H1 (cell line): ENCODE measurements around the gene FAM50A. TPM values are rescaled to one million over a fixed set of nuclear protein-coding genes. Genes with fewer than 3 reads are reported as not detected.

Experiments
- CTCF ChIA-PET: fragments of 300-600 bp; sonication (Branson Sonifier 250); formaldehyde crosslinking; loops from one replicate; lab custom pipeline; 2021; ENCODE audit not compliant: partially characterized antibody; lab: Charles Lee
- POLR2A ChIA-PET: fragments of 300-600 bp; sonication (Branson Sonifier 250); formaldehyde crosslinking; loops from one replicate; lab custom pipeline; 2021; ENCODE audit warnings: inconsistent platforms; ENCODE audit not compliant: partially characterized antibody; lab: Charles Lee
- DNase-seq, 2 experiments: peaks; one replicate each; pipeline versions ENCODE4 v3.0.0 to v3.0.0-alpha.2; 2010 to 2022; ENCODE audit warnings: low spot score in 2 of 2, low read depth in 1 of 2, mixed read lengths in 1 of 2
- FAIRE-seq: peaks from 2 replicates; lab custom pipeline; 2011; peaks lifted over from hg19 to GRCh38; lab: Jason Lieb, UNC
- H2AFZ ChIP-seq: 2 replicates; pipeline ENCODE4 v1.8.1; 2012; ENCODE audit warnings: low read length, inconsistent platforms
- H2AK5ac ChIP-seq: 2 replicates; pipeline ENCODE4 v1.6.1; 2013; ENCODE audit warnings: low read depth, low read length
- H2BK120ac ChIP-seq: replicated peaks from 2 replicates; pipeline ENCODE3; 2013; ENCODE audit warnings: low read depth, low read length, inconsistent platforms
- H2BK12ac ChIP-seq: 2 replicates; pipeline ENCODE4 v1.6.1; 2013; ENCODE audit warnings: low read depth, low read length
- H2BK15ac ChIP-seq: 2 replicates; pipeline ENCODE4 v1.6.1; 2013; ENCODE audit warnings: low read length
- H2BK20ac ChIP-seq: 2 replicates; pipeline ENCODE4 v1.6.1; 2013; ENCODE audit warnings: low read length
- H2BK5ac ChIP-seq: 2 replicates; pipeline ENCODE4 v1.6.1; 2013; ENCODE audit warnings: low read depth, low read length
- H3K14ac ChIP-seq: 2 replicates; pipeline ENCODE4 v1.6.1; 2013; ENCODE audit warnings: inconsistent platforms; ENCODE audit not compliant: insufficient read length
- H3K18ac ChIP-seq: 2 replicates; pipeline ENCODE4 v1.6.1; 2013; ENCODE audit warnings: low read length; ENCODE audit errors: extremely low read depth
- H3K23ac ChIP-seq: 2 replicates; pipeline ENCODE4 v1.6.1; 2013; ENCODE audit warnings: inconsistent platforms; ENCODE audit not compliant: insufficient read length
- H3K23me2 ChIP-seq: 2 replicates; pipeline ENCODE4 v1.6.1; 2013; ENCODE audit warnings: low read depth, low read length
- H3K27ac ChIP-seq: 2 replicates; pipeline ENCODE4 v1.6.1; 2011; ENCODE audit warnings: low read depth, low read length, inconsistent platforms
- H3K27me3 ChIP-seq, 4 experiments: replicated peaks in 1 of 4; 1 replicate in 1 of 4; 2 replicates in 3 of 4; pipeline versions ENCODE4 v1.6.1 to v1.8.1; 2011 to 2013; ENCODE audit warnings: low read length in 3 of 4, mild to moderate bottlenecking in 3 of 4, inconsistent platforms in 2 of 4, mixed read lengths in 2 of 4, moderate library complexity in 1 of 4; ENCODE audit not compliant: control insufficient read depth in 3 of 4, insufficient read depth in 3 of 4; ENCODE audit errors: extremely low read depth in 1 of 4
- H3K36me3 ChIP-seq, 4 experiments: 2 replicates each; pipeline versions ENCODE4 v1.6.1 to v1.8.1; 2011 to 2013; ENCODE audit warnings: mild to moderate bottlenecking in 4 of 4, low read length in 3 of 4, moderate library complexity in 2 of 4, control low read depth in 1 of 4, inconsistent platforms in 1 of 4; ENCODE audit not compliant: insufficient read depth in 4 of 4, control insufficient read depth in 2 of 4
- H3K4ac ChIP-seq: replicated peaks from 2 replicates; pipeline ENCODE3; 2013; ENCODE audit warnings: low read length, low read depth, mixed read lengths, inconsistent platforms; ENCODE audit not compliant: insufficient read length
- H3K4me1 ChIP-seq, 4 experiments: replicated peaks in 1 of 4; 1 replicate in 1 of 4; 2 replicates in 3 of 4; pipeline versions ENCODE4 v1.6.1 to v1.8.1; 2011 to 2013; ENCODE audit warnings: low read length in 3 of 4, inconsistent platforms in 2 of 4, mixed read lengths in 1 of 4; ENCODE audit not compliant: insufficient read depth in 4 of 4, control insufficient read depth in 3 of 4
- H3K4me2 ChIP-seq, 2 experiments: 2 replicates each; pipeline versions ENCODE4 v1.6.1 to v1.8.1; 2011 to 2013; ENCODE audit warnings: low read depth in 2 of 2, low read length in 2 of 2, control low read depth in 1 of 2, inconsistent platforms in 1 of 2, mild to moderate bottlenecking in 1 of 2; ENCODE audit not compliant: insufficient read depth in 1 of 2
- H3K4me3 ChIP-seq, 4 experiments: fragments of 200-600, 300-600 bp in 1 of 4; sonication (generic), shearing (Covaris generic), sonication (Bioruptor Twin) in 1 of 4; 2 replicates each; pipeline versions ENCODE4 v1.5.1 to v1.8.1; 2011 to 2016; ENCODE audit warnings: low read length in 4 of 4, low read depth in 3 of 4, control low read depth in 2 of 4, inconsistent platforms in 2 of 4, mild to moderate bottlenecking in 2 of 4, mixed read lengths in 1 of 4, moderate library complexity in 1 of 4; ENCODE audit not compliant: insufficient read depth in 2 of 4; ENCODE audit errors: extremely low read depth in 1 of 4
- H3K56ac ChIP-seq: replicated peaks from 2 replicates; pipeline ENCODE3; 2013; ENCODE audit warnings: low read depth, mild to moderate bottlenecking, mixed read lengths, low read length, inconsistent platforms; ENCODE audit not compliant: insufficient read length
- H3K79me1 ChIP-seq: 2 replicates; pipeline ENCODE4 v1.6.1; 2013; ENCODE audit warnings: low read depth, low read length, control low read depth
- H3K79me2 ChIP-seq, 2 experiments: 2 replicates each; pipeline versions ENCODE4 v1.6.1 to v1.8.1; 2012 to 2013; ENCODE audit warnings: low read length in 2 of 2, mild to moderate bottlenecking in 2 of 2, inconsistent platforms in 1 of 2; ENCODE audit not compliant: insufficient read depth in 2 of 2, control insufficient read depth in 1 of 2
- H3K9ac ChIP-seq, 4 experiments: replicated peaks in 1 of 4; 1 replicate in 1 of 4; 2 replicates in 3 of 4; pipeline versions ENCODE4 v1.6.1 to v1.8.1; 2011 to 2013; ENCODE audit warnings: low read depth in 3 of 4, low read length in 3 of 4, control low read depth in 2 of 4, mild to moderate bottlenecking in 2 of 4, moderate library complexity in 2 of 4, inconsistent platforms in 1 of 4; ENCODE audit errors: extremely low read depth in 1 of 4
- H3K9me3 ChIP-seq, 2 experiments: 2 replicates each; pipeline versions ENCODE4 v1.6.1 to v1.8.1; 2012 to 2013; ENCODE audit warnings: mild to moderate bottlenecking in 2 of 2, moderate library complexity in 2 of 2, control low read depth in 1 of 2, inconsistent platforms in 1 of 2, low read depth in 1 of 2, low read length in 1 of 2, mixed read lengths in 1 of 2; ENCODE audit not compliant: insufficient read depth in 2 of 2
- H4K20me1 ChIP-seq, 2 experiments: replicated peaks in 1 of 2; 2 replicates each; pipeline versions ENCODE3 to v1.8.1; 2011 to 2013; ENCODE audit warnings: inconsistent platforms in 2 of 2, low read length in 2 of 2, mild to moderate bottlenecking in 1 of 2; ENCODE audit not compliant: insufficient read depth in 2 of 2, control insufficient read depth in 1 of 2
- H4K5ac ChIP-seq: 2 replicates; pipeline ENCODE4 v1.6.1; 2013; ENCODE audit warnings: low read length, low read depth, mixed read lengths, inconsistent platforms; ENCODE audit not compliant: insufficient read length
- H4K8ac ChIP-seq: 2 replicates; pipeline ENCODE4 v1.8.0; 2013; ENCODE audit warnings: mild to moderate bottlenecking, moderate library complexity, low read length, inconsistent platforms; ENCODE audit not compliant: insufficient read depth; ENCODE audit errors: extremely low read depth
- H4K91ac ChIP-seq: replicated peaks from 2 replicates; pipeline ENCODE3; 2013; ENCODE audit warnings: low read length, mixed read lengths, inconsistent platforms; ENCODE audit not compliant: insufficient read length
- KDM4A ChIP-seq: IDR thresholded peaks from one replicate; pipeline ENCODE4 v1.7.1; 2012; ENCODE audit warnings: low read depth, mild to moderate bottlenecking, moderate library complexity, low read length, inconsistent platforms; ENCODE audit not compliant: severe bottlenecking
- ZNF274 ChIP-seq: IDR thresholded peaks from 2 replicates; pipeline ENCODE4 v1.7.0; 2012; ENCODE audit warnings: low read length, borderline replicate concordance; ENCODE audit errors: extremely low read depth
- WGBS, 2 experiments: shearing (Covaris generic) in 1 of 2; methylation state at CpG; one replicate each; pipeline versions ENCODE4 v1.1.6 to v1.1.7; 2013 to 2015; ENCODE audit warnings: low lambda C conversion rate in 2 of 2, mixed read lengths in 2 of 2, inconsistent platforms in 1 of 2, low coverage in 1 of 2, missing lambda C conversion rate in 1 of 2; ENCODE audit not compliant: insufficient replicate concordance in 2 of 2, insufficient coverage in 1 of 2, insufficient read length in 1 of 2; ENCODE audit errors: extremely low coverage in 1 of 2, missing lambda C conversion rate in 1 of 2; 5-methylcytosine and 5-hydroxymethylcytosine counted together
- polyA plus RNA-seq, 7 experiments: library from polyadenylated mRNA; depleted of rRNA in 3 of 7; stranded (reverse) in 5 of 7; unstranded in 2 of 7; fragments of >200 nt in 5 of 7; fragments of 200-250 nt in 2 of 7; gene quantifications; 1 replicate in 5 of 7; 2 replicates in 1 of 7; 4 replicates in 1 of 7; pipeline versions ENCODE4 v1.2.1 to v1.2.3, GENCODE V29; 2011 to 2013; ENCODE audit warnings: missing spikeins in 2 of 7, mixed read lengths in 2 of 7
- total RNA-seq: library from RNA; stranded (reverse); fragmentation: NEBNext Ultra II Directional; extraction: Animal tissue kit (Norgen Biotek cat#: 25700); gene quantifications from 2 replicates; pipeline ENCODE4 v1.2.1, GENCODE V29; 2021

Gene FAM50A
- total and polyA plus RNA-seq, 2 of the 8 experiments (the other 6 are each of a cell fraction or from before 2014, with no cell fraction given): 30.7 to 48.7 TPM

- Histone ChIP-seq H3K56ac (no peak overlapping the region), H3K27me3 (no peaks in the 10 kb centered on the region), H3K18ac (no peak overlapping the region), H4K5ac (no peak overlapping the region), H2BK120ac (no peak overlapping the region), H2BK12ac (no peak overlapping the region), H3K4me2 (no peak overlapping the region), H3K79me1 (no peaks in the 10 kb centered on the region), H3K79me2 (no peaks in the 10 kb centered on the region), H3K4me3 (no peak overlapping the region), H4K20me1 (no peaks in the 10 kb centered on the region), H3K36me3 (peaks cover 0 to 37% (median 7%) of the 10 kb centered on the region in 4 experiments; a peak in 6 of 8 replicates), H3K14ac (no peak overlapping the region), H4K91ac (no peak overlapping the region), H2BK15ac (no peak overlapping the region), H3K4me1 (no peaks in the 10 kb centered on the region), H3K23me2 (no peaks in the 10 kb centered on the region), H2AFZ (no peak overlapping the region), H3K27ac (no peak overlapping the region), H3K9ac (no peak overlapping the region), H2BK20ac (no peak overlapping the region), H4K8ac (no peak overlapping the region), H3K23ac (no peak overlapping the region), H2AK5ac (no peak overlapping the region), H3K9me3 (no peaks in the 10 kb centered on the region), H3K4ac (no peak overlapping the region), H2BK5ac (no peak overlapping the region)
- ChIA-PET POLR2A (interaction anchor here (1.3 kb wide), 1 partner anchor 101 kb away, joined by 3 read pairs; no protein-coding TSS in a partner anchor), CTCF (no interaction called here)
- TF ChIP-seq ZNF274 (no peak), KDM4A (no peak)
- DNase-seq (no peak), FAIRE-seq (no peak)
- no CpG with 5 or more reads among the region's 15 CpGs for WGBS, 2 experiments
Measured at GRCh38 chrX:154466907-154467306, 23.0 kb downstream of the FAM50A start.
